Measurements from ENCODE around the gene SH3RF3. TPM values are rescaled to one million over a fixed set of nuclear protein-coding genes. Genes with fewer than 3 reads are reported as not detected.
"Not testable (repeated sequence)": the region's sequence is repeated elsewhere in the genome, so short reads cannot be mapped to it uniquely, and the experiment has no call there.

SH3RF3 gene
- total RNA-seq, 1 donor from 2014 or later: 6.6 TPM

GRCh38 chr2:109526442-109526970, 397.5 kb downstream of the SH3RF3 start:
- ATAC-seq (ENCODE audit: poor library complexity): no peak
- intact Hi-C loops (cut with DNase I): no loop called here
- peak; percentile 17 for DNase-seq

DNA sequence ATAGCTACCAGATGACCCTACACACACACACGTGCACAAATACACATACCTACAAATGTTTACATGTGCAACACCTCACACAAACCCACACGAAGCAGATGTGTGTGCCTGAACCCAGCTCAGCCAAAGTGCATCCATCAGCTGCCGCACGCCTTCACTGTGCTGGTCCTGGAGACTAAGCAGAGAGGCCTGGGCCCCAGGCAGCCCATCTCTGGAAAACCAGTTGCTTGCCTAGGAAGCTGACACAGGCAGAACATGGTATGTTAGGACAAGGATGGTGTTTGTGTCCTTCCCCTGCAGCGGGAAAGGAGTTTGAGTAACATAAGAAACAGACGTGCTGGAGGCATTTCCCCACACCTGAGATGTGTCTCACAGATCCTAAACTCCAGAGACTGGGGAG, 398.1 kb downstream of the SH3RF3 start:
- DNase-seq (no peak), ATAC-seq (ENCODE audit: poor library complexity) (no peak)
- intact Hi-C loops (cut with DNase I): no loop called here

DNA sequence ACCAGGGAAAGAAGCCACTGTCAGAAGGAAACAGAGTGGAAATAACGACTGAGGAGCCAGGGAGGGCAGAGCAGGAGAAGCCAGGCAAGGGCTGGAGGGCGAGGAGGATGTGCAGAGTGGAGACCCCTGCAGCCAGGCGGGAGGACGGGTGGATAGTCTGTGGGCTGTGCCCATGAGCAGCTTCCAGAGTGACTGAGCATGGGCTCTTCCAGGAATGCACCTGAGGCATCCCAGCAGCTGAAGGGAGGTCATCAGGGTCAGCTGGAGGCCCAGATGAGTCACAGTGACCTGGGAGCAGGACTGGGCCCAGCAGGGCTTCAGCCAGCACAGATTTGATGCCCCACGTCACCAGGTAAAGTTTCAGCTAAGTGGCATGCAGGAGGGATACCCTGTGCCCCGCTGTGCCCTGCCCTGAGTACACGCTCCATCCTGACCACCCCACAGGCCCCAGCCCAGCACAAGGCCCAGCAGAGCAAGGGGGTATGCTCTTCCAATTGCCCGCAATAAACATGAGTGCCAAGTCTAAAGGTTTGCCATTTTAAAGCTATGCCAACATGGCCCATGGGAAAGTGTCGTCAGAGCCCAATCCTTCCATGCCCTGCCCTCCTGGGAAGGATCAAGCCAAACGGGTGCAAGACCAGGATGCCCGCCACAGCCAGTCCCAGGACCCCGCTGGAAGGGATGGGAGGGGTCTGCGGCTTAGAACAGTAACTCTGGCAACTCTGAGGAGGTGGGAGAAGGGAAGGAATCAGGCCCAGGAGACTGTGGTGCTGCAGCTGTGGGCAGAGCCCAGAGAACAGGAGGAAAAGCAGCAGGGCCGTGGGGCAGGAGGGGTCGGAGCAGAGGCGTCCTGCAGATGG, 399.1 kb downstream of the SH3RF3 start:
- intact Hi-C loops (cut with DNase I): no loop called here
- DNase-seq: peak; percentile 21

DNA sequence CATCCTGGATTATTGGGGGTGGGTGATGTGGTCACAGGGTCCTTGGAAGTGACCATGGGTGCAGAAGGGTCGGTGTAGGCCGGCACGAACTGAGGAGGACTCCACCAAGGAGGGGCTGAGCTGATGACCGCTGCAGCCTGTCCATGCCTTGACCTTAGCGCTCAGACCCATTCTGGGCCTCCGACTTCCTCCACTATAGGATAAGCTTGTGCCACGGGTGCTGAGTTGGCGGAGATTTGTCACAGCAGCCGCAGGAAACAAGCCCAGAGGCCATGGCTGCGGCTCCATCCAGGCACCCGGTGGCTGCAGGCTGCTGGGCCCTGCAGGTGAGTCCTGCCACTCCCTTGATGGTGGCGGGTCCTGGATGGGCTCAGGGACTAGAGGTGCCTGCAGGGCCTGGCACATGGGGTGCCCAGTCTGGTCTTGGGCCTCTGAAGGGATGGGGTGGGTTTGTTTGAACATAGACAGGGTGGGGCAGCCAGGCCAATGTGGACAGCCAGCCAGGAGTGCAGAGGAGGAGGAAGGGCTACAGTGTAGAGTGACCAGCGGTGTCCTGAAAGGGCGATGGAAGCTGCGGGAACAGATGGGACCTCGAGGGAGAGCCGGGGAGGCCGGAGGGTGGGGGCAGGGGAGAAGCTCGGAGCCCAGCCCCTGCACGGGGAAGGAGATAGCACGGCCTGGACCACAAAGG, 400.0 kb downstream of the SH3RF3 start:
- no peak for ATAC-seq (ENCODE audit: poor library complexity)
- intact Hi-C loops (cut with DNase I): no loop called here
- DNase-seq: peak; percentile 36

More for the DNA sequence above, 399.1 kb downstream of the SH3RF3 start:
- no peak for ATAC-seq (ENCODE audit: poor library complexity)

DNA sequence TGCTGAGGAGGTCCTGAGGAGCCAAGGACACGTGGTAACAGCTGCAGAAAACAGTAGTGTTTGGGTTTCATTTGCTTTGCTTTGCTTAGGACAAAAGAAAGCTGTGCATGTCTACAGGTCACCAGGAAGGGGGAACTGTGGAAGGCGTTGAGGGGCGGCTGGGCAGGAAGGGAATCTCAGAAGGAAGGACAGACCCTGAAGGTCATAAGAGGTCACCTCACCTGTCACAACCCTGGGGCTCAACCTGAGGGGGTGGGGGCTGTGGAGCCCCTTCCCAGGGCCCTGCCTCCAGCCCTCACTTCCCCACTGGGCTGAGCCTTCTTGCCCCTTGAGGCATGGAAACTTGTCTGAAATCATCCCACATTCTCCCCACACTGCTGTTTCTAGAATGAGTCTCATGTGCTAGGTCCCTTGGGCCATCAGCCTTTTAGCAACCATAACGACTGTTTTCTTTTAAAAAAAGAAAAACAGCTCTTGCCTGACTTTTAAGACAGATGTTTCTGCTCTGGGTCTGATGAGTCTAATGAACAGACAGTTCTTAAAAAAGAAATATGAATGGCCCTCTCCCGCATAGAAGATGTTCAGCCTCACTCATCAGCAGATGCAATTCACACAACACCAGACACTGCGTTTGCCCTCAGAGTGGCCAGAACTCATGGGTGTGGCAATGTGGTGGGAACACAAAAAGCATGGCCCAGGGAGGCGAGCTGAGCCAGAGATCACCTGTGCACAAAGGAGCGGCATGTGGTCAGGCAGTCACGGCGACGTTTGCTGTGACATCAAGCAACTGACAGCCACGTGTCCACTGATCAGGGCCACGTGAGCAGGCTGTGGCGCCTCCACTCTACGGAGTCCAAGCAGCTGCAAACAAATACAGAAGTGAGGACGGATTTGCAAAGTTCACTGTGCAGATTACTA, 400.8 kb downstream of the SH3RF3 start:
- ATAC-seq (ENCODE audit: poor library complexity) (peak; percentile 48), DNase-seq (peak; percentile 61)
- intact Hi-C loops (cut with DNase I): no loop called here

GRCh38 chr2:109530712-109531111, 401.7 kb downstream of the SH3RF3 start:
- intact Hi-C loops (cut with DNase I): no loop called here
- DNase-seq (peak; percentile 16), ATAC-seq (ENCODE audit: poor library complexity) (no peak)

GRCh38 chr2:109531221-109531620, 402.2 kb downstream of the SH3RF3 start:
- intact Hi-C loops (cut with DNase I): no loop called here
- peak; percentile 65 for ATAC-seq (ENCODE audit: poor library complexity)
- peak; percentile 48 for DNase-seq

GRCh38 chr2:109531896-109532727, 403.1 kb downstream of the SH3RF3 start:
- intact Hi-C loops (cut with DNase I): no loop called here
- no peak for ATAC-seq (ENCODE audit: poor library complexity)
- peak; percentile 9 for DNase-seq

- intact Hi-C loops (cut with DNase I): no loop called here
- ATAC-seq (ENCODE audit: poor library complexity) (no peak), DNase-seq (peak; percentile 17)
Observed at GRCh38 chr2:109532728-109533076, 403.7 kb downstream of the SH3RF3 start.

DNA sequence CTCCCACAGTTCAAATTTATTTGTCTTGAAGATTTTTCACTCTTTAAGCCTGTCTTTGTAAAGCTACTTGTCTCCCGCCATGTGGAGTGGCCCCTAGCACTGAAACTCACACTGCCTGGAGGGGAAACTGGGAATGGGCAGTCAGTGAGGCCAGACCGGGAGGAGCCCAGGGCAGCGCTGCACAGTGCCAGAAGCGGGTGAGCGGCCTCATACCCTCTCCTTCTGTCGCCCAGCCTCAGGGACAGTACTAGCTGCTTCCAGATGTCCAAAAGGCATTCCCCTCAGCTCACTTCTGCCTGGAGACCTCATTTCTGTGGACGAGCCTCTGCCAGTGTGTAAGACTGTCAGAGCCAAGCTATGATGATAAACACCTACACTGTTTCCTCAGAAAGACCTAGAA, 404.8 kb downstream of the SH3RF3 start:
- DNase-seq: no peak
- no peak for ATAC-seq (ENCODE audit: poor library complexity)
- intact Hi-C loops (cut with DNase I): no loop called here

DNA sequence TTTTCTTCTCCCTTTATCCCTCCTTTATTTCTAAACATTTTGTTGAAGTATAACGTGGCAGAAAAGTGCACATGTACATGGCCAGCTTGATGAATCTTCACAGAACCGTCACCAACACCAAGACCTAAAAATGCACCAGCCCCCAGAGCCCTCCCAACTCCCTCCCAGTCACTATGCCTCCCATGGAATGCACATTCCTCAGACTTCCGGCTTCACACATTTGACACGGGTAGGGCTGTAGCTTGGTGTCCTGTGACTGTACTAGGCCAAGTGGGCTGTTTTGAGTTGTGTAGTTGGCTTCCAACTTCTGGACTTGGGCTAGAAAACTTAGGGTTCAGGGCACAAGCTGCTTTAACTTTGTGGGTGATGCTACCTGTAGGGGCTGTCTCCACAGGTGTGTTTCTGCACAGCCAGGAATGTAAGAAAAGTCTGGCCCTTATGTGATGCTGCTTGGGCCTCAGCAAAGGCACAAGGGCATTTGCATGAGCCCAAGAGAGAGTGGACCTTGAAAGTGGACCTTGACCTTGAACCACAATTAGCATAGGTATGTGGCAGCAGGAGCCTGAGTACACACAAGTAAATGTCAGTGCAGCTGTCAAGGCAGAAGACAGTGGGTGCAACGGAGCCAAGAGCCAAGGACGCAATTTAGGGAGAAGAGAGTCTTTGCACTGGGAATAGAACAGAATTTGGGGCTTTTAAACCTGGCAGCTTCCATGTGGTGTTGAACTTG, 406.4 kb downstream of the SH3RF3 start:
- intact Hi-C loops (cut with DNase I): no loop called here
- no peak for DNase-seq
- ATAC-seq (ENCODE audit: poor library complexity): no peak

DNA sequence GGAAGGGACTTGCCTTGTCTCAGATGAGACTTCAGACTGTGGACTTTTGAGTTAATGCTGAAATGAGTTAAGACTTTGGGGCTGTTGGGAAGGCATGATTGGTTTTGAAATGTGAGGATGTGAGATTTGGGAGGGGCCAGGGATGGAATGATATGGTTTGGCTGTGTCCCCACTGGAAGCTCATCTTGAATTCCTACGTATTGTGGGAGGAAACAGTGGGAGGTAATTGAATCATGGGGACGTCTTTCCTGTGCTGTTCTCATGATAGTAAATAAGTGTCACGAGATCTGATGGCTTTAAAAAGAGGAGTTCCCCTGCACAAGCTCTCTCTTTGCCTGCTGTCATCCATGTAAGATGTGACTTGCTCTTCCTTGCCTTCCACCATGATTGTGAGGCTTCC, 407.6 kb downstream of the SH3RF3 start:
- ATAC-seq (ENCODE audit: poor library complexity); intact Hi-C loops (cut with DNase I); DNase-seq: not testable (repeated sequence)

DNA sequence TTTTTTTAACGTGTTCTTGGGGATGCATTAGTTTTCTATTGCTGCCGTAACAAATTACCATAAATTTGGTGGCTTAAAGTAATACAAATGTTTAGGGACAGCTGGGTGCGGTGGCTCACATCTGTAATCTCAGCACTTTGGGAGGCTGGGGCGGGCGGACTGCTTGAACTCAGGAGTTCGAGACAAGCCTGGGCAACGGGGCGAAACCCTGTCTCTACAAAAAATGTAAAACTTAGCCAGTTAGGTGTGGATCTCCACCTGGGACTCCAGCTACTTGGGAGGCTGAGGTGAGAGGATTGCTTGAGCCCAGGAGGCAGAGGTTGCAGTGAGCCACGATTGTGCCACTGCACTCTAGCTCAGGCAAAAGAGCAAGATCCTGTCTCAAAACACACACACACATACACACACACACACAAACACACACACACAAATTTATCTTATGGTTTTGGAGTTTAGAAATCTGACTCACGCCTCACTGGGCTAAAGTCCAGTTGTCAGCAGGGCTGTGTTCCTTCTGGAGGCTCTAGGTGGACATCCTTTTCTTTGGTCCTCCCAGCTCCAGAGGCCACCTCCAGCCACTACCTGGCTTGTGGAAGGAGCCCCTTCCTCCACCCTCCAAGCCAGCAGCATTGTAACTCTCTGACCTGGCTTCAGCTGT, 408.7 kb downstream of the SH3RF3 start:
- DNase-seq: no peak
- intact Hi-C loops (cut with DNase I): no loop called here
- no peak for ATAC-seq (ENCODE audit: poor library complexity)

DNA sequence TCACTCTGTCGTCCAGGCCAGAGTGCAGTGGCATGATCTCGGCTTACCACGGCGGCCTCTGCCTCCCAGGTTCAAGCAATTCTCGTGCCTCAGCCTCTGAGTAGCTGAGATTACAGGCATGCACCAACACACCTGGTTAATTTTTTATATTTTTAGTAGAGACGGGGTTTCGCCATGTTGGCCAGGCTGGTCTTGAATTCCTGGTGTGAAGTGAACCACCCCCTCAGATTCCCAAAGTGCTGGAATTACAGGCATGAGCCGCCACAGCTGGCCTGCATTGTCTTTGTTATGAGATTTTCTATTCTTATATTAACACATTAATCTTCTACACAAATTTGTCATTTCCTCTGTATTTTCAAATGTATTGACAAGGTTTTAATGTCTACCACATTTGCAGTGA, 409.5 kb downstream of the SH3RF3 start:
- no peak for ATAC-seq (ENCODE audit: poor library complexity)
- DNase-seq: no peak
- intact Hi-C loops (cut with DNase I): no loop called here

DNA sequence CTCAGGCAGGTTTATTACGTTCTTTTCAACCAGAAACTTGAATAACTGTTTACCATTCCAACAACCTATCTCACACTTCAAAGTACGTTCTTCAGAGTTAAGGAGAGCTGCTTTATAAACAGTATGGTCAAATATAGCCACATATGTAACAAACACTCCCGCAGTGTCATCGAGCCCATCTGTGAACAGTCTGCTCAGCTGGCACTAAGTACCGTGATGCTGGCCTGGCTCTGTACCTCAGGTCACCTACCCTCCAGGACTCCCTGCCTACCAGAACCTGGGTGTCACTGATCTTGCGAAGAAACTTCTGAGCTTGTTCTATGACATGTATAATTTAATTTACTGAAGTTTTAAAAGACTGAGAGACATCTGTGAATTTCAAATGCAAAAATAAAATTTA, 413.4 kb downstream of the SH3RF3 start:
- intact Hi-C loops (cut with DNase I): no loop called here
- peak; percentile 68 for ATAC-seq (ENCODE audit: poor library complexity)

GRCh38 chr2:109545828-109546713, 417.1 kb downstream of the SH3RF3 start:
- ATAC-seq (ENCODE audit: poor library complexity) (peak; percentile 95), DNase-seq (peak; percentile 80)
- intact Hi-C loops (cut with DNase I): loop anchor here (5.0 kb wide), 1 partner anchor 171 kb away; no protein-coding TSS in a partner anchor

More for the DNA sequence above, 413.4 kb downstream of the SH3RF3 start:
- DNase-seq: no peak

All from Right ventricle myocardium superior (tissue), 1 donor.